PFSK-1 (cell line): ENCODE results near the gene CHRM2.

Experiments used
- POLR2AphosphoS5 ChIP-seq: IDR thresholded peaks from 2 replicates; pipeline ENCODE4 v1.6.1; 2012; ENCODE audit warnings: low read depth, mild to moderate bottlenecking, control low read depth, low read length, moderate library complexity
- REST ChIP-seq, 2 experiments: IDR thresholded peaks; 2 replicates each; pipeline versions ENCODE4 v1.6.1 to v1.8.0; 2011 to 2012; ENCODE audit warnings: low read depth in 2 of 2, low read length in 2 of 2, control low read depth in 1 of 2, inconsistent platforms in 1 of 2, mild to moderate bottlenecking in 1 of 2, moderate library complexity in 1 of 2; ENCODE audit not compliant: insufficient read depth in 1 of 2
- SIN3A ChIP-seq: IDR thresholded peaks from 2 replicates; pipeline ENCODE4 v1.6.1; 2012; ENCODE audit warnings: mild to moderate bottlenecking, low read length, moderate library complexity, borderline replicate concordance; ENCODE audit not compliant: insufficient read depth

- TF ChIP-seq REST (IDR thresholded peaks at IDR 0.05; ENCODE audit: insufficient read depth in 1 of 2, low read depth in 2 of 2, low read length in 2 of 2) (no peak), SIN3A (no peak), POLR2AphosphoS5 (no peak)
Measured at GRCh38 chr7:137007001-137007694, 138.7 kb downstream of the CHRM2 start.
